Retina (tissue), 1 donor: Measurements from ENCODE around the gene GYPA.
"Not testable (repeated sequence)": the region's sequence is repeated elsewhere in the genome, so short reads cannot be mapped to it uniquely, and the experiment has no call there.

Source experiments
- DNase-seq: peaks from one replicate; pipeline ENCODE4 v3.0.0-alpha.2; 2016

GYPA gene

GRCh38 chr4:144128709-144129320 is 11.7 kb downstream of the GYPA start:
- DNase-seq = not testable (repeated sequence)

DNA sequence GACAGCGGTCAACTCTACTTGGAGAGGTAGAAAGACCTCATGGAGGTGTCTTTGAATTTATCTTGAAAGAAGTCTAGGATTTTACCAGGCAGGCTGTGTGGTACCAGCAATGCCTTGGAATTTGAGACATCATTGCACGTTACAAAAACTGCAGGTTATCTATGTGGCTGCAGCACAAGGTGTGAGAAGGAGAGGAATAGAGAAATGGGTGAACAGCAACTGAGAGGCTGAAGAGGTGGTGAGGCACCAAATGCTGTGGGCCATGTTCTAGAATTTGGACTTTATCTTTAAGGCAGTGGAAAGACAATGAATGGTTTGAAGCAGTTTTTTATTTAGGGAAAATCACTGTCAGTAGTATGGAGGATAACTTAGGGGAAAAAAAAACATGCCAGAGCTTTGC is 15.4 kb downstream of the GYPA start:
- DNase-seq = not testable (repeated sequence)

- not testable (repeated sequence) for DNase-seq
Observed at GRCh38 chr4:144123982-144124635, 16.4 kb downstream of the GYPA start.

- not testable (repeated sequence) for DNase-seq
Observed at GRCh38 chr4:144123269-144123668, 17.2 kb downstream of the GYPA start.

DNA sequence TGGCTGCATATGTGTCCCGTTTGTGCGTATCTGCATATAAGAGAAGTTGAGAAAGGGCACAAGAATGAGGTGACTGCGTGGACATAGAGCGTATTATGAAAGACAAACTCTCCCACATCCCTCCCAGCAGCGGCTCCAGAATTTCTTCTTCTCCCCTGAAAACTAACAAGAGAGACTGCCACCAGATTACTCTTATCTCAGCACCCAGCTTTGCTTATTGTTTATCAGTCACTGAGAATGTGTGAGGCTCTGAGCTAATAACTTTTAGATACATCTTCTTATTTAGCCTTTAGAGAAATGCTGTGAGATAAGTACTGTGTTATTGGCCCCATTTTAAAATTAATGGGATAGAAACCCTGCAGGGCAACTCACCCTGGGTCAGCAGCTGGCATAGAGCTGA is 20.8 kb downstream of the GYPA start:
- DNase-seq = not testable (repeated sequence)

- DNase-seq = no peak
Observed at GRCh38 chr4:144115519-144115918, 25.0 kb downstream of the GYPA start.

- DNase-seq = no peak
Observed at GRCh38 chr4:144113546-144113945, 27.0 kb downstream of the GYPA start.

GRCh38 chr4:144104509-144105130 is 35.9 kb downstream of the GYPA start:
- no peak for DNase-seq

DNA sequence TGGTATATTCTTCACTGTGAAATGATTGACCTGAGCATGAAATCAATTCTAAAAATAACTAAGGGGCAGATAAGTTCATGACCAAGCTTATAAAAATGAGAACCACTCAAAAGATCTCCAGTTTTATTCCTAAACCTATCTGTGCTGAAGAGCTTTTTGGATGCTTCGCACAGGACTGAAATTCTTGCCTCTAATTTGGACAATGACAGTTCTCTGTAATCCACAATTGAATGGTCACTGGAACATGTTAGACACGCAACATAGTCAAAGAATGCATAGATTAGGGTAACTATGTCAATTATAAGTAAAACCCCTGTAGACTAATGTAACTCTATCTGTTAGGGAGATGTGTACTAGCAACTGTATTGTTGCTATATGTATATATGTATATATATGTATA is 42.7 kb downstream of the GYPA start:
- DNase-seq = not testable (repeated sequence)

DNA sequence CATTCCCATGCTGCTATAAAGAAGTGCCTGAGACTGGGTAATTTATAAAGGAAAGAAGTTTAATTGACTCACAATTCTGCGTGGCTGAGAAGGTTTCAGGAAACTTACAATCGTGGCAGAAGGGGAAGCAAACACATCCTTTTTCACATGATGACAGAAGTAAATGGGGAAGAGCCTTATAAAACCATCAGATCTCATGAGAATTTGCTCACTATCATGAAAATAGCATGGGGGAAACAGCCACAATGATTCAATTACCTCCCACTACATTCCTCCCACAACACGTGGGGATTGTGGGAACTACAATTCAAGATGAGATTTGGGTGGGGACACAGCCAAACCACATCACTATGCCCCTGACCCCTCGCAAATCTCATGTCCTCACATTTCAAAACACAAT is 46.5 kb downstream of the GYPA start:
- DNase-seq = not testable (repeated sequence)

DNA sequence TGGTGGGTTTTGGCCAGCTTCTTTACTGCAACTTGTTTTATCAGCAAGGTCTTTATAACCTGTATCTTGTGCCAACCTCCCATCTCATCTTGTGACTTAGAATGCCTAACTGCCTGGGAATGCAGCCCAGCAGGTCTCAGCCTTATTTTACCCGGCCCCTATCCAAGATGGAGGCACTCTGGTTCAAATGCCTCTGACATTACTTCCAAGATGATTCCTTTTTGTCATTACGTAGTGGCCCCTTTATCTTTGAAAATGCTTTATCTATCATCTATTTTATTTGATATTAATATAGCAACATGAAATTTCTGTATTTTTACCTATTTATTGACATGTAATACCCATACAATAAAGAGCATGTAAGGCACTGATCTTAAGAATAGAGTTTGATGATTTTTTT is 49.3 kb downstream of the GYPA start:
- not testable (repeated sequence) for DNase-seq

DNA sequence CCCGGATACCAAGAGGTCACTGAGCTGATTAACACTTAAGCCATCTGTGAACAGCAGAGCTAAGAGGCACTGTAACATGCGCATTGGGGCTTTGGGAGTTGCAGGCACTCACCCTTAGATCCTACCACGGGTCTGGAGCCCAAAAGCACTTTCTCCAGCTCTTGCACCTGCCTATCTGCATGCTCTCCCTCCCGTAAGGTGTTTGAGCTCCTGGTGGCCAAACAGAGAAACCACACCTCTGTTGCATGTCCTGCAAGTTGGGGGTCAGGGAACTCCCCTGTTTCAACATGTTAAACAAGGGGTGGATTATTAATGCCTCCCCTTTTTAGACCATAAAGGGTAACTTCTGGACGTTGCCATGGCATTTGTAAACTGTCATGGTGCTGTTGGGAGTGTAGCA is 49.8 kb downstream of the GYPA start:
- no peak for DNase-seq

DNA sequence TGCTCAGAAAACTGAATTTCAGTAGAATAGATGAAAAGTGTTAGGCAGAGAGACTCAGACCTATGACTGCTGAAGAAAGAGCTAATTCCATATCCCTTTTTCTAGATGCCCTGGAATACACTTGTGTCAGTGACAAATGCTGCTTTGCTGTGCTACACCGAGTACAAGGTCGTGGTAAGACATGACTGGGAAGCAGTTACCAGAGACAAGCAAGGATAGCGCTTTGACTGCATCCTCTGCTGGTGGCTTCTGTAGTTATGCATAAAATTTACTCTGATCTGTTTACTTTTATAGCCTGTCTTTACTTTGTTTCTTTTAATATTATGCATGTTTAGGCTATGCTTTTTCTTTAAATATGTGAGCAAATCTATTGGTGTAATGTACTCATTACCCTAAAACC is 58.5 kb downstream of the GYPA start:
- not testable (repeated sequence) for DNase-seq

GRCh38 chr4:144080135-144080534 is 60.4 kb downstream of the GYPA start:
- DNase-seq = not testable (repeated sequence)

DNA sequence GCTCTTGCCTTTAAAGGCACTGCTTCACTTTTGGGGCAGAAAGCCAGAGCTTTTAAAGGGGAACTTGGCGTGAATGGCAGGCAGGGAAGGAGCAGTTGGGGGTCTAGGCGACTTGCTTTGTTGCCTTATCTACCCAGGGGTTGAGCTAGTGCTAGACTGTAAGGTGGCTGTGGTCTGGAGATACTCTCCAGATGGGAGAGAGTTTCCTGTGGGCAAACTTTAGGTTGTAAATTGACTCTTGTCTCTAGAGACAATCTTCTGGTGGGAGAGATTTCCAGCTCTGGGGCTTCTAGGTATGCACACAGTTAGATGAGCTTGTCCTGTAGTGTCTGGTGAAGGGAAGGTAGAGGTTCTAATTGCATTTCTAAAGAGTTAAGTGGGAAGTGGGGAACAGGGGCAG is 61.8 kb downstream of the GYPA start:
- DNase-seq = not testable (repeated sequence)

DNA sequence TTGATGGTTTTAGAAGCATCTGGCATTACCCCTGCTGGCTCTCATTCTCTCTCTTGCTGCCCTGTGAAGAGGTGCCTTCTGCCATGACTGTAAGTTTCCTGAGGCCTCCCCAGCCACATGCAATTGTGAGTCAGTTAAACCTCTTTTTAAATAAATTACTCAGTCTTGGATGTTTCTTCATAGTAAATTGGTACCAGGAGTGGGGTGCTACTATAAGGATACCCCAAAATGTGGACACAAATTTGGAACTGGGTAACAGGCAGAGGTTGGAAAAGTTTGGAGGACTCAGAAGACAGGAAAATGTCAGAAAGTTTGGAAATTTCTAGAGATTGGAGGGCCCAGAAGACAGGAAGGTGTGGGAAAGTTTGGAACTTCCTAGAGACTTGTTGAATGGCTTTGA is 79.0 kb downstream of the GYPA start:
- DNase-seq = not testable (repeated sequence)

DNA sequence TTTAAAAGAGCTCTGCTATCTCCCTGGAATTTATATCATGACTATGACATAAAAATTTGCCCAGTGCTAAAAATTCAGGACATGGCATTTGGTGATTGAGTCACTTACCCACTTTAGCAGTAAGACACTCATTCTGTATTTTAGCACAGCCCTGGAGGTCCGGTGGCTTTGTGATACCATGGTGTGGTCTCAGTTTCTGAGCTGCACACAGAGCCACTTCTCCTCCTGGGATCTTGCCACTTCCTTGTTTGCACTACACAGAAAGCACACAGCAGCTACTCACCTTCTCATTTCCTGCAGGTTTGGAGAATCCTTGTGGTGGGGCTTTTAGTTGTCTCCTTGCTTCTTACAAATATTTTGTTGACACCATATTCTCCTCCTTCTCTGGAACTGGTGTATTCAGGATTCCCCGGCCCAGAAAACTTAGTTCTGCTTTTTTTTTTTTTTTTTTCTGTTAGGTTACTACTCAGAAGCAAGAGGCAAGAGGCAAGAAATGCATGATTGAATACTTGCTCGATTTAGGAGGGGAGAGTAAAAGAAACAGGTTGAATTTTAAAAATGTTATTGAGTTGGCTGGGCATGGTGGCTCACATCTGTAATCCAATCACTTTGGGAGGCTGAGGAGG is 80.2 kb downstream of the GYPA start:
- DNase-seq = not testable (repeated sequence)
